Endodermal cell (in vitro differentiated cells): ENCODE measurements around the gene NCCRP1. TPM values are rescaled to one million over a fixed set of nuclear protein-coding genes. Genes with fewer than 3 reads are reported as not detected.

Source experiments
- DNase-seq: peaks from one replicate; pipeline ENCODE4 v3.0.0-alpha.2; 2017
- H3K27ac ChIP-seq: 2 replicates; pipeline ENCODE4 v1.5.1; 2013; ENCODE audit warnings: mild to moderate bottlenecking, low read depth, low read length, moderate library complexity
- H3K27me3 ChIP-seq: 2 replicates; pipeline ENCODE4 v1.6.1; 2013; ENCODE audit warnings: mild to moderate bottlenecking, low read length, moderate library complexity; ENCODE audit not compliant: insufficient read depth, control insufficient read depth, poor library complexity, severe bottlenecking
- H3K36me3 ChIP-seq: 2 replicates; pipeline ENCODE4 v1.7.0; 2013; ENCODE audit warnings: mild to moderate bottlenecking, low read length, moderate library complexity; ENCODE audit not compliant: control insufficient read depth, insufficient read depth
- H3K4me1 ChIP-seq: one replicate; pipeline ENCODE4 v1.7.0; 2013; ENCODE audit warnings: low read length; ENCODE audit not compliant: control insufficient read depth, insufficient read depth
- H3K4me3 ChIP-seq: 2 replicates; pipeline ENCODE4 v1.5.1; 2013; ENCODE audit warnings: mild to moderate bottlenecking, low read length, moderate library complexity
- H3K9ac ChIP-seq: 2 replicates; pipeline ENCODE4 v1.6.1; 2013; ENCODE audit warnings: mild to moderate bottlenecking, low read length, moderate library complexity; ENCODE audit not compliant: poor library complexity, severe bottlenecking; ENCODE audit errors: extremely low read depth
- H3K9me3 ChIP-seq: 2 replicates; pipeline ENCODE4 v1.6.1; 2013; ENCODE audit warnings: mild to moderate bottlenecking, low read length, moderate library complexity; ENCODE audit not compliant: control insufficient read depth
- H3K27ac Mint-ChIP-seq: 2 replicates; pipeline ENCODE4 v1.8.0; 2020; ENCODE audit warnings: mixed read lengths
- H3K27me3 Mint-ChIP-seq: 2 replicates; pipeline ENCODE4 v1.8.0; 2021; ENCODE audit warnings: mild to moderate bottlenecking, mixed read lengths; ENCODE audit not compliant: insufficient read depth
- H3K36me3 Mint-ChIP-seq: 2 replicates; pipeline ENCODE4 v1.8.0; 2020; ENCODE audit warnings: low read depth, mixed read lengths
- H3K4me1 Mint-ChIP-seq: 2 replicates; pipeline ENCODE4 v1.8.0; 2020; ENCODE audit warnings: mixed read lengths
- H3K4me3 Mint-ChIP-seq: 2 replicates; pipeline ENCODE4 v1.8.0; 2020; ENCODE audit warnings: mild to moderate bottlenecking, moderate library complexity, mixed read lengths
- H3K9me3 Mint-ChIP-seq: 2 replicates; pipeline ENCODE4 v1.8.0; 2020; ENCODE audit warnings: mild to moderate bottlenecking, mixed read lengths
- CTCF ChIP-seq: fragments of 200-600 bp; sonication (generic); conservative IDR thresholded peaks from 2 replicates; pipeline ENCODE4 v1.5.0; 2021; ENCODE audit warnings: antibody characterized with exemption, mild to moderate bottlenecking
- WGBS, 2 experiments: methylation state at CpG; one replicate each; pipeline versions ENCODE4 v1.1.5 to v1.1.7; 2013; ENCODE audit warnings: missing lambda C conversion rate in 2 of 2, mixed read lengths in 1 of 2; ENCODE audit not compliant: insufficient coverage in 1 of 2, insufficient read length in 1 of 2; 5-methylcytosine and 5-hydroxymethylcytosine counted together
- total RNA-seq, 2 donors: library from RNA; stranded (reverse); fragmentation: NEBNext Ultra II Directional in 1 of 2; extraction: Animal tissue kit (Norgen Biotek cat#: 25700) in 1 of 2; gene quantifications; 2 replicates in 1 of 2; 3 replicates in 1 of 2; pipeline ENCODE4 v1.2.1, GENCODE V29; 2021

Gene NCCRP1
- total RNA-seq, 2 donors from 2014 or later, result 0.40 to 0.53 TPM

- Histone ChIP-seq H3K4me3 (no peak overlapping the region), H3K4me1 (no peaks in the 10 kb centered on the region), H3K9me3 (no peaks in the 10 kb centered on the region), H3K36me3 (no peaks in the 10 kb centered on the region), H3K27ac (no peak overlapping the region), H3K9ac (no peak overlapping the region), H3K27me3 (peaks cover 5% of the 10 kb centered on the region)
- H3K27ac Mint-ChIP-seq, result no peak overlapping the region
- H3K27me3 Mint-ChIP-seq, result peaks cover 15% of the 10 kb centered on the region
- H3K9me3 Mint-ChIP-seq, result peaks cover 2% of the 10 kb centered on the region
- DNase-seq, result no peak
- peaks cover 2% of the 10 kb centered on the region for H3K36me3 Mint-ChIP-seq
- 76 to 84% methylated on average over 11 of the region's 11 CpGs for WGBS, 2 experiments
- TF ChIP-seq CTCF, result no peak
- H3K4me1 Mint-ChIP-seq, result peaks cover 9% of the 10 kb centered on the region
- no peak overlapping the region for H3K4me3 Mint-ChIP-seq
Measured at GRCh38 chr19:39190768-39191167, 6.0 kb upstream of the NCCRP1 start.

GRCh38 chr19:39192846-39193245, 3.9 kb upstream of the NCCRP1 start:
- H3K4me1 Mint-ChIP-seq, result peaks cover 9% of the 10 kb centered on the region
- no peaks in the 10 kb centered on the region for H3K36me3 Mint-ChIP-seq
- TF ChIP-seq CTCF, result no peak
- Histone ChIP-seq H3K27ac (no peak overlapping the region), H3K9me3 (no peaks in the 10 kb centered on the region), H3K36me3 (no peaks in the 10 kb centered on the region), H3K9ac (no peak overlapping the region), H3K4me1 (no peaks in the 10 kb centered on the region), H3K27me3 (peaks cover 26% of the 10 kb centered on the region), H3K4me3 (no peak overlapping the region)
- DNase-seq, result no peak
- no peak overlapping the region for H3K4me3 Mint-ChIP-seq
- H3K9me3 Mint-ChIP-seq, result no peaks in the 10 kb centered on the region
- no peak overlapping the region for H3K27ac Mint-ChIP-seq
- H3K27me3 Mint-ChIP-seq, result peaks cover 34% of the 10 kb centered on the region
- 83 to 100% methylated on average over 1 to 2 of the region's 2 CpGs for WGBS, 2 experiments

GRCh38 chr19:39193803-39194202, 3.0 kb upstream of the NCCRP1 start:
- DNase-seq, result no peak
- Histone ChIP-seq H3K4me3 (no peak overlapping the region), H3K9ac (no peak overlapping the region)

More at GRCh38 chr19:39193803-39194202, 3.0 kb upstream of the NCCRP1 start:
- Mint-ChIP-seq H3K9me3 (no peaks in the 10 kb centered on the region), H3K4me3 (no peak overlapping the region), H3K36me3 (no peaks in the 10 kb centered on the region), H3K27me3 (peaks cover 44% of the 10 kb centered on the region), H3K4me1 (peaks cover 9% of the 10 kb centered on the region), H3K27ac (peak overlapping the region; percentile 69)
- Histone ChIP-seq H3K9me3 (no peaks in the 10 kb centered on the region), H3K27me3 (peaks cover 36% of the 10 kb centered on the region), H3K27ac (no peak overlapping the region), H3K4me1 (no peaks in the 10 kb centered on the region), H3K36me3 (no peaks in the 10 kb centered on the region)
- no peak for TF ChIP-seq CTCF
- whole genome bisulfite sequencing, 2 experiments, result 22 to 57% methylated on average over 1 to 7 of the region's 8 CpGs
